HEK293 (cell line): ENCODE results near the gene SH3BGRL.

ENCODE experiments used
- FEZF1 ChIP-seq: fragments of 450-650 bp; formaldehyde crosslinking; IDR thresholded peaks from 2 replicates; pipeline ENCODE4 v1.5.1; 2016; ENCODE audit warnings: missing biosample characterization, missing genetic modification characterization
- KLF9 ChIP-seq: fragments of 450-650 bp; formaldehyde crosslinking; IDR thresholded peaks from 2 replicates; pipeline ENCODE4 v1.5.1; 2016; ENCODE audit warnings: missing biosample characterization, missing genetic modification characterization, low read depth
- REST ChIP-seq: fragments of 450-650 bp; formaldehyde crosslinking; IDR thresholded peaks from 2 replicates; pipeline ENCODE4 v1.5.1; 2016; ENCODE audit warnings: missing biosample characterization, missing genetic modification characterization
- TRIM28 ChIP-seq: IDR thresholded peaks from 2 replicates; pipeline ENCODE4 v1.6.1; 2011; ENCODE audit warnings: low read length, control low read depth, borderline replicate concordance
- ZBTB20 ChIP-seq: fragments of 450-650 bp; formaldehyde crosslinking; IDR thresholded peaks from 2 replicates; pipeline ENCODE4 v1.5.1; 2016; ENCODE audit warnings: missing biosample characterization, missing genetic modification characterization
- ZBTB26 ChIP-seq: fragments of 450-650 bp; formaldehyde crosslinking; optimal IDR thresholded peaks from 2 replicates; pipeline ENCODE3; 2016; ENCODE audit warnings: missing biosample characterization, mild to moderate bottlenecking, missing genetic modification characterization
- ZBTB7A ChIP-seq: fragments of 450-650 bp; formaldehyde crosslinking; IDR thresholded peaks from 2 replicates; pipeline ENCODE4 v1.5.1; 2016; ENCODE audit warnings: low read depth, missing biosample characterization, missing genetic modification characterization
- ZNF121 ChIP-seq: fragments of 450-650 bp; formaldehyde crosslinking; IDR thresholded peaks from 2 replicates; pipeline ENCODE4 v1.5.1; 2016; ENCODE audit warnings: missing biosample characterization, missing genetic modification characterization
- ZNF175 ChIP-seq: fragments of 450-650 bp; formaldehyde crosslinking; IDR thresholded peaks from 2 replicates; pipeline ENCODE4 v1.5.1; 2016; ENCODE audit warnings: missing biosample characterization, missing genetic modification characterization
- ZNF311 ChIP-seq: fragments of 450-650 bp; formaldehyde crosslinking; IDR thresholded peaks from 2 replicates; pipeline ENCODE4 v1.5.1; 2017; ENCODE audit warnings: missing biosample characterization, missing genetic modification characterization, borderline replicate concordance
- ZNF76 ChIP-seq: fragments of 450-650 bp; formaldehyde crosslinking; IDR thresholded peaks from 2 replicates; pipeline ENCODE4; 2016; ENCODE audit warnings: low read depth, missing biosample characterization, missing genetic modification characterization, borderline replicate concordance
- ZNF777 ChIP-seq: fragments of 450-650 bp; formaldehyde crosslinking; IDR thresholded peaks from 2 replicates; pipeline ENCODE4 v1.5.1; 2017; ENCODE audit warnings: missing biosample characterization, missing genetic modification characterization, borderline replicate concordance
- ZSCAN16 ChIP-seq: fragments of 450-650 bp; formaldehyde crosslinking; IDR thresholded peaks from 2 replicates; pipeline ENCODE4 v1.5.1; 2016; ENCODE audit warnings: missing biosample characterization, missing genetic modification characterization
- TF ChIP-seq, protein P1 (sequence below): fragments of 450-650 bp; formaldehyde crosslinking; IDR thresholded peaks from 2 replicates; pipeline ENCODE4 v1.5.1; 2016; ENCODE audit warnings: missing biosample characterization, missing genetic modification characterization

GRCh38 chrX:81278616-81279015 lies 76.7 kb downstream of the SH3BGRL start:
- TF ChIP-seq REST (no peak), ZNF311 (tag by site-specific recombination) (no peak), TRIM28 (no peak), FEZF1 (tag by site-specific recombination) (no peak), ZNF76 (tag by site-specific recombination) (no peak), ZNF175 (tag by site-specific recombination) (no peak), ZSCAN16 (no peak), KLF9 (tag by site-specific recombination) (no peak), ZBTB26 (tag by site-specific recombination) (no peak), ZBTB20 (tag by site-specific recombination) (no peak), ZNF777 (tag by site-specific recombination) (no peak), ZNF121 (tag by site-specific recombination) (no peak), ZBTB7A (tag by site-specific recombination) (no peak)
- TF ChIP-seq, protein P1, sequence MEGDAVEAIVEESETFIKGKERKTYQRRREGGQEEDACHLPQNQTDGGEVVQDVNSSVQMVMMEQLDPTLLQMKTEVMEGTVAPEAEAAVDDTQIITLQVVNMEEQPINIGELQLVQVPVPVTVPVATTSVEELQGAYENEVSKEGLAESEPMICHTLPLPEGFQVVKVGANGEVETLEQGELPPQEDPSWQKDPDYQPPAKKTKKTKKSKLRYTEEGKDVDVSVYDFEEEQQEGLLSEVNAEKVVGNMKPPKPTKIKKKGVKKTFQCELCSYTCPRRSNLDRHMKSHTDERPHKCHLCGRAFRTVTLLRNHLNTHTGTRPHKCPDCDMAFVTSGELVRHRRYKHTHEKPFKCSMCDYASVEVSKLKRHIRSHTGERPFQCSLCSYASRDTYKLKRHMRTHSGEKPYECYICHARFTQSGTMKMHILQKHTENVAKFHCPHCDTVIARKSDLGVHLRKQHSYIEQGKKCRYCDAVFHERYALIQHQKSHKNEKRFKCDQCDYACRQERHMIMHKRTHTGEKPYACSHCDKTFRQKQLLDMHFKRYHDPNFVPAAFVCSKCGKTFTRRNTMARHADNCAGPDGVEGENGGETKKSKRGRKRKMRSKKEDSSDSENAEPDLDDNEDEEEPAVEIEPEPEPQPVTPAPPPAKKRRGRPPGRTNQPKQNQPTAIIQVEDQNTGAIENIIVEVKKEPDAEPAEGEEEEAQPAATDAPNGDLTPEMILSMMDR (tag by site-specific recombination), result no peak
